GM21786 (cell line): ENCODE data around the gene FTH1.
"Not testable (repeated sequence)": the region's sequence is repeated elsewhere in the genome, so short reads cannot be mapped to it uniquely, and the experiment has no call there.

ENCODE experiments used
- ATAC-seq: cut with Tn5 transposase; IDR thresholded peaks from one replicate; pipeline ENCODE4 v1.9.1; 2021; ENCODE audit not compliant: unreplicated experiment

Gene FTH1

GRCh38 chr11:61978703-61979661, 11.5 kb upstream of the FTH1 start:
- ATAC-seq, result no peak

- ATAC-seq, result no peak
Observed at GRCh38 chr11:61976813-61977475, 9.5 kb upstream of the FTH1 start.

- ATAC-seq, result no peak
Observed at GRCh38 chr11:61976420-61976800, 9.0 kb upstream of the FTH1 start.

- no peak for ATAC-seq
Observed at GRCh38 chr11:61975638-61976419, 8.4 kb upstream of the FTH1 start.

- no peak for ATAC-seq
Observed at GRCh38 chr11:61974766-61975631, 7.6 kb upstream of the FTH1 start.

GRCh38 chr11:61973476-61974162, 6.2 kb upstream of the FTH1 start:
- no peak for ATAC-seq

- no peak for ATAC-seq
Observed at GRCh38 chr11:61972672-61973475, 5.4 kb upstream of the FTH1 start.

- ATAC-seq, result no peak
Observed at GRCh38 chr11:61972112-61972671, 4.8 kb upstream of the FTH1 start.

GRCh38 chr11:61971248-61972111, 4.0 kb upstream of the FTH1 start:
- ATAC-seq, result no peak

GRCh38 chr11:61969838-61970662, 2.6 kb upstream of the FTH1 start:
- ATAC-seq, result no peak

- no peak for ATAC-seq
Observed at GRCh38 chr11:61969391-61969758, 1.9 kb upstream of the FTH1 start.

GRCh38 chr11:61968758-61969390, 1.4 kb upstream of the FTH1 start:
- ATAC-seq, result no peak

- ATAC-seq, result peak; percentile 23
Observed at GRCh38 chr11:61967924-61968757, 707 bp upstream of the FTH1 start.

GRCh38 chr11:61966734-61967115, 709 bp downstream of the FTH1 start:
- ATAC-seq, result no peak

GRCh38 chr11:61964666-61965271, 2.7 kb downstream of the FTH1 start:
- not testable (repeated sequence) for ATAC-seq
